HG03103 (cell line): ENCODE results near the gene ZBTB11.
"Not testable (repeated sequence)": the region's sequence is repeated elsewhere in the genome, so short reads cannot be mapped to it uniquely, and the experiment has no call there.

ENCODE experiments used
- ATAC-seq: cut with Tn5 transposase; IDR thresholded peaks from one replicate; pipeline ENCODE4 v1.9.1; 2021; ENCODE audit warnings: low read depth; ENCODE audit not compliant: unreplicated experiment

Gene ZBTB11

DNA sequence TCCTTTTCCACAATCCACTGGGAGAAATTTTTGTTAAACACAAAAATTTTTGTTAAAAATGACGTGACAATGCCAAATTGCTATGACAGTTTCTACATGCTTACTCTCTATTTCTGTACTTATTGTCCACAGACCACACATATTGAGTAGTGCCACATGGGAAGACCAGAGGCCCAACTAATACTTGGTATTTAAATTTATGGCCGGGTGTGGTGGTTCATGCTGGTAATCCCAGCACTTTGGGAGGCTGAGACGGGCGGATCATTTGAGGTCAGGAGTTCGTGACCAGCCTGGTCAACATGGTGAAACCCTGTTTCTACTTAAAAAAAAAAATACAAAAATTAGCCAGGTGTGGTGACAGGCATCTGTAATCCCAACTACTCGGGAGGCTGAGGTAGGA, 20.3 kb downstream of the ZBTB11 start:
- no peak for ATAC-seq

DNA sequence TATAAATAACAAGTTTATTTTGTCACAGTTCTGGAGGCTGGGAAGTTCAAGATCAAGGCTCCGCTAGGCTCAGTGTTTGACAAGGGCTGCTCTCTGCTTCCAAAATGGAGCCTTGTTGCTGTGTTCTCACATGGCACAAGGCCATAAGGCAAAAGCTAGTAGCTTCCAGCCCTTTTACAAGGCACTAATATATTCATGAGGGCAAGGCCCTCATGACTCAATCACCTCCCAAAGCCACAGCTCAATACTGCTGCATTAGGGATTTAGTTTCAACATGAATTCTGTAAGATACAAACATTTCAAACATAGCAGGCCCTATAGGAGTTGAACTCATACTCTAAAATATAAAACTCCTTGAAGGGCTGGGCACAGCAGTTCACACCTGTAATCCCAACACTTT, 30.2 kb downstream of the ZBTB11 start:
- no peak for ATAC-seq

DNA sequence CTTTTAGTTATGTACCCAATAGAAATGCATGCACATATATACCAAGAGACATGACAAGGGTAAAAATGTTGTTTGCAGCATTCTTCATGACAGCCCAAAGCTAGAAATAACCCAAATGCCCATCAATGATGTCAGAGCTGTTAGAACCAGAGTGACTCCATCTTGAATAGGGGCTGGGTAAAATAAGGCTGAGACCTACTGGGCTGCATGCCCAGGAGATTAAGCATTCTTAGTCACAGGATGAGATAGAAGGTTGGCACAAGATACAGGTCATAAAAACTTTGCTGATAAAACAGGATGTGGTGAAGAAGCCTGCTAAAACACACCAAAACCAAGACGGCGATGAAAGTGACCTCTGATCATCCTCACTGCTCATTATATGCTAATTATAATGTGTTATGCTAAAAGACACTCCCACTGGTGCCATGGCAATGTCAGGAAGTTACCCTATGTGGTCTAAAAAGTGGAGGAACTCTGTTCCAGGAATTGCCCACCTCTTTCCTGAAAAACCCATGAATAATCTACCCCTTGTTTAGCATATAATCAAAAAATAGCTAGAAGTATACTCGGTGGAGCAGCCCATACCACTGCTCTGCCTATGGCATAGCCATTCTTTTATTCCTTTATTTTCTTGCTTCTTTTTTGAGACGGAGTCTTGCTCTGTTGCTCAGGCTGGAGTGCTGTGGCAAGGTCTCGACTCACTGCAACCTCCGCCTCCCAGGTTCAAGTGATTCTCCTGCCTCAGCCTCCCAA, 32.9 kb downstream of the ZBTB11 start:
- ATAC-seq = no peak

DNA sequence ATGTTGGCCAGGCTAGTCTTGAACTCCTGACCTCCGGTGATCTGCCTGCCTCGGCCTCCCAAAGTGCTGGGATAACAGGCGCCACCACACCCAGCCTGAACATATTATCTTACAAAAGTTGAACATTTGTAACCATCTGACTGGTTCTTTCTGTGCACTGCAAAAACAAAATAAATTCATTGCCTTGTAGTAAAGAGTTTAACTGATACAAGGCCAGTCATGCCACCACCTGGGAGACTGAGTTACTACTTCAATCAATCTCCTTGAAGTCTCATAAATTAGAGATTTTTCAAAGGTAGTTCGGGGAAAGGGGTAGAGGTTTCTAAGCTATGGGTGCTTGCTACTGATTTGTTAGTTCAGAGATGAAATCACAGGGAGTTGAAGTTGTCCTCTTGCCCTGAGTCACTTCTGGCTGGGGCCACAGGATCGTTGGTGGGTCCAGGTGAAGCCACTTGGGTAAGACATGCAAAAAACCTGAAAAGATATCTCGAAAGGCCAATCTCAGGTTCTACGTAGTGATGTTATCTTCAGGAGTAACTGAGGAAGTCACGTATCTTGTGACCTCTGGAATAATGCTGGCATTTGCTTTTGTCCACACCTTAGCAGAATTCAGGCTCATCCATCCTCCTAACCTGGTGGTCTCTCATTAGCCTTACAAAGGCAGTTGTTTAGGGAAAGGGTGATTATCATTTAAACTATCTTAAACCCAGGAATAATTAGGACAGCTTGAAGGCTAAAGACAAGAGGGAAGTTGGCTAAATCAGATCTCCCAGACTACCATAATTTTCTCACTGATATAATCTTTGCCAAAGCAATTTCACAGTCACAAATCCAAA, 33.7 kb downstream of the ZBTB11 start:
- no peak for ATAC-seq

DNA sequence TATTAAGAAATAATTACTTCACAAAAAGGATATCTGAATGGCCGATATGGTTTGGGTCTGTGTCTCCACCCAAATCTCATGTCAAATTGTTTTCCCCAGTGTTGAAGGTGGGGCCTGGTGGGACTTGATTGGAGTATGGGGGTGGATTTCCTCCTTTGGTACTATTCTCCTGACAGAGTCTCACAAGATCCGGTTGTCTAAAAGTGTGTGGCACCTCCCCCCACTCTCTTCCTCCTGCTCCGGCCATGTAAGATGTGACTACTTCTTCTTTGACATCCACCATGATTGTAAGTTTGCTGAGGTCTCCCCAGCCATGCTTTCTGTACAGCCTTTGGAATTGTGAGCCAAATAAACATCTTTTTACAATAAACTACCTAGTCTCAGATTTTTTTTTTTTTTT, 34.5 kb downstream of the ZBTB11 start:
- no peak for ATAC-seq

DNA sequence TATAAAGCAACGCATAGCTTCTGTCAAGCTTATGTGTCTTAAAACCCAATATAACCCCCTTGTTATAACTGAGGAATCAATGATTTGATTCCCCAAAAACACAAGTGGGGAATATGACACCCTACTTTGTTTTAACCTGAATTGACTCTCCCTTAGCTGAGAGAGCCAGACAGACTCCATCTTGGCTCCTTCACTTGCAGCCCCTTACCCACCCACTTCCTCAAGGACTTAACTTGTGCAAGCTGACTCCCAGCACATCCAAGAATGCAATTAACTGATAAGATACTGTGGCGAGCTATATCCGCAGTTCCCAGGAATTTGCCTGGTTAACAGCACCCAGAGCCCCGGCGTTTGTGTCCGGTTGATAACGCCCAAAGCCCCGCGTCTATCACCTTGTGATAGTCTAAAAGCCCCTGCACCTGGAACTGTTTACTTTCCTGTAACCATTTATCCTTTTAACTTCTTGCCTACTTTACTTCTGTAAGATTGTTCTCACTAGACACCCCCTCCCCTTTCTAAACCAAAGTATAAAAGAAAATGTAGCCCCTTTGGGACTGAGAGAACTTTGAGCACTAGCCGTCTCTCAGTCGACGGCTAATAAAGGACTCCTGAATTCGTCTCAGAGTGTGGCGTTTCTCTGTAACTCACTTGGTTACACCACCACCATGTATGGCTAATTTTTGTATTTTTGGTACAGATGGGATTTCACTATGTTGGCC, 35.4 kb downstream of the ZBTB11 start:
- ATAC-seq = not testable (repeated sequence)

DNA sequence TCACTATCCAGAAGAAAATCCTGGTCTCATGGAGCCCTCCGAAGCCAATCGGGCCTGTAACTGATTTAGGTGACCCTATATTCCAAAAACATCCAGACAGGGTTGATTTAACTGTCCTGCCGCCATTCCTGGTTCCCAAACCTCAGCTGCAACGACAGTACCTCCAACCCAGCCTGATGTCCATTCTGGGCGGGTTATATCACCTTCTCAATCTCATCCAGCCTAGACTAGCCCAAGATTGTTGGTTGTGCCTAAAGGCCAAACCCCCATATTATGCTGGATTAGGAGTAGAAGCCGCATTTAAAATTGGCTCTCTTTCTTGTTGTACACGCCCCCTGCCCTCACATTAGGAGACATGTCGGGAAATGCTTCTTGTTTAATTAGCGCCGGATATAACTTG, 36.7 kb downstream of the ZBTB11 start:
- no peak for ATAC-seq

DNA sequence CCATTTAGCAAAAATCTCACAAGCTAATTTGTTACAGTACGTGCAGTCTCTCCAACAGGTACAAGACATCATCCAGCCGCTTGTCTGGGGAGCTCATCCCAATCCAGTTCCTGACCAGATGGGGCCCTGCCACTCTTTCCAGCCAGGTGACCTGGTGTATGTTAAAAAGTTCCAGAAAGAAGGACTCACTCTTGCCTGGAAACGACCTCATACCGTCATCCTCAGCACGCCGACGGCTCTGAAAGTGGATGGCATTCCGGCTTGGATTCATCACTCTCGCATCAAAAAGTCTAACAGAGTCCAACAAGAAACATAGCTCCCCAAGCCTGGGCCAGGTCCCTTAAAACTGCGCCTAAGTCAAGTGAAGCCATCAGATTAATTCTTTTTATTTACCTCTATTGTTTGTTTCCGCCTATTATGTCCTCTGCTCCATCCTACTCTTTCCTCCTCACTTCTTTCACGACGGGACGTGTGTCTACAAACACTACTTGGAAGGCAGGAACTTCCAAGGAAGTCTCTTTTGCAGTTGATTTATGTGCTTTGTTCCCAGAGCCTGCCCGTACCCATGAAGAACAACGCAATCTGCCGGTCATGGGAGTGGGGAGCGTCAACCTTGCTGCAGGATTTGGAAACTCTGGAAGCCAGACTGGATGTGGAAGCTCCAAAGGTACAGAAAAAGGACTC, 37.5 kb downstream of the ZBTB11 start:
- ATAC-seq = no peak

DNA sequence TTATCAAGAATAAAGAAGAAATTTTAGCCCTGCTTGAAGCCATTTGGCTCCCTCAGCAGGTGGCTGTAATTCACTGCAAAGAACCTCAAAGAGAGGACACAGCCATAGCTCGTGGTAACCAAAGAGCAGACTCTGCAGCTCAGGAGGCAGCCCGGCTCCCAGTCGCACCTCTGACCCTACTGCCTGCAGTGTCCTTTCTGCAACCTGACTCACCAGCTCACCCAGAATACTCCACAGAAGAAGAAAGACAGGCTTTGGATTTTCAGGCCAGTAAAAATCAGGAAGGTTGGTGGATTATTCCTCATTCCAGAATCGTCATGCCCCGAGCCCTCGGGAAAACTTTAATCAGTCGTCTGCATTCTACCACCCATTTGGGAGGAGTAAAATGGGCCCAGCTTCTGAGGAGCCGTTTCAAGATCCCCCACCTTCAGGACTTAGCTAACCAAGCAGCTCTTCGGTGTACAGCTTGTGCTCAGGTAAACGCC, 38.6 kb downstream of the ZBTB11 start:
- ATAC-seq = no peak

DNA sequence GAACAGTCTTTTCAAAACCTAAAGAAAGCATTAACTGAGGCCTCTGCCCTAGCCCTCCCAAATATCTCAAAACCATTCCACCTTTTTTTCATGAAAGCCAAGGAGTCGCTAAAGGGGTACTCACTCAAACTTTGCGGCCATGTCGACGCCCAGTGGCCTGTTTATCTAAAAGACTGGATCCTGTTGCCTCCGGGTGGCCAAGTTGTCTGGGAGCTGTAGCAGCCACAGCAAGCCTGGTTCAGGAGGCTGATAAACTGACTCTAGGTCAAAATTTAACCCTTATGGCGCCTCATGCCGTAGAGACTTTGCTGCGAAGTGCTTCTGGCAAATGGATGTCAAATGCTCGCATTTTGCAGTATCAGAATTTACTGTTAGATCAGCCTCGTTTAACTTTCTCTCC, 39.5 kb downstream of the ZBTB11 start:
- no peak for ATAC-seq

DNA sequence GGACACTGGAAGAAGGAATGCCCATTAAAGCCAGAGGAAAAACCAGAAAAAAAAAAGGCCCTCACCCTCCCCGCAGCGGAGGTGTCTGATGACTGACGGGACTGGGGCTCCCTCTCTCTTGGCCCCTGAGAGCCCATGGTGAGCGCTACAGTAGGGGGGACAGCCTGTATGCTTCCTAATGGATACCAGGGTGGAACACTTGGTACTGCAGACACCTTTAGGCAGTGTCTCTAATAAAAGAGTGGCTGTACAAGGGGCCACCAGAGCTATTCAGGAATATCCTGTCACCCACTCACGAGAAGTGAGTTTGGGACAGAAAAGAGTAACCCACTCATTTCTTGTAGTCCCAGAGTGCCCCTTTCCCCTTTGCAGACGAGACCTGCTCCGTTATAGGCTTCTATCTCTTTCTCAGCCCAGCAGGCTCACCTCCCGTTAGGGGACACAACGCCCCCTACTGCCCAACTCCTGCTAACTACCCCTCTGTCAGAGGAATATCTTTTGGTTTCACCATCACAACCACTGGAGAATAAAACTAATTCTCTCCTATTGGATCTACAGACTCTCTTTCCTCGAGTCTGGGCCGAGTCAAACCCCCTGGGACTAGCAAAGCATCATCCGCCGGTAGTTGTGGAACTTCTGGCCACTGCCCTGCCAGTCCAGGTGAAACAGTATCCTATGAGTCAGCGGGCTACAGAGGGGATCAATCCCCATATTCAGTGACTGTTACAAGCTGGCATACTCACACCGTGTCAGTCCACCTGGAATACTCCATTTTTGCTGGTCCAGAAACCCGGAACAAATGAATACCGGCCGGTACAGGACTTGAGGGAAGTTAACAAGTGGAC, 40.8 kb downstream of the ZBTB11 start:
- ATAC-seq = peak; percentile 94

DNA sequence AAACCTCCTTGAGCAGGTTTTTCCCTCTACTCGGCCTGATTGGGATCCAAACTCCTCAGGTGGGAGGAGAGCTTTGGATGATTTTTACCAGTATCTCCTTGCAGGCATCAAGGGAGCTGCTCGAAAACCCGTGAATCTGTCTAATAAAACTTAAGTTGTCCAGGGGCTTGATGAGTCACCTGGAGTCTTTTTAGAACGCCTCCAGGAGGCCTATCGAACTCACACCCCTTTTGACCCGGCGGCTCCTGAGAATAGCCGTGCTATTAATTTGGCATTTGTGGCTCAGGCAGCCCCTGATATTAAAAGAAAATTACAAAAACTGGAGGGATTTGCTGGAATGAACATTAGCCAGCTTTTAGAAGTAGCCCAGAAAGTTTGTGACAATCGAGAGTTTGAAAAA, 41.6 kb downstream of the ZBTB11 start:
- no peak for ATAC-seq

DNA sequence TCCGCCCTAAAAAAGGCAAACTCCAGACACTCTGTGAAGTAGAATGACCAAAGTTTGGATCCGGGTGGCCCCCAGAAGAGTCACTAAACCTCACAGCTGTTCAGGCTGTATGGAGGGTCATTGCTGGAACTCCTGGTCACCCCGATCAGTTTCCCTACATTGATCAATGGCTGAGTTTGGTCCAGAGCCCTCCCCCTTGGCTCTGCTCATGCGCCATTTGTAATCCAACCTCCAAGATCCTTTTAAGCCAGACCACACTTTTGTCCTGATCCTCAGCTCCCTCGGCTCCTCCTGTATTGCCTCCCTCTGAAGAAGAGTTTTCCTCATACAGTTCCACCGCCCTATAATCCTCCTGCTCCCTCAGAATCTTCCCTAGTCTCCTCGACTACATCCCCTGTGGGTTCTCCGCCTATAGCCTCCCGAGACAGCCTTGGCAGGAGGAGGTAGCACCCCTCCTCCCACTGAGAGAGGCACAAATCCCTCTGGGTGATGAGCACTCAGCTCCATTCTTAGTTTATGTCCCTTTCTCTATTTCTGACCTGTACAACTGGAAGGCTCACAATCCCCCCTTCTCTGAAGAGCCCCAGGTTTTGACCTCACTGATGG, 42.2 kb downstream of the ZBTB11 start:
- no peak for ATAC-seq

DNA sequence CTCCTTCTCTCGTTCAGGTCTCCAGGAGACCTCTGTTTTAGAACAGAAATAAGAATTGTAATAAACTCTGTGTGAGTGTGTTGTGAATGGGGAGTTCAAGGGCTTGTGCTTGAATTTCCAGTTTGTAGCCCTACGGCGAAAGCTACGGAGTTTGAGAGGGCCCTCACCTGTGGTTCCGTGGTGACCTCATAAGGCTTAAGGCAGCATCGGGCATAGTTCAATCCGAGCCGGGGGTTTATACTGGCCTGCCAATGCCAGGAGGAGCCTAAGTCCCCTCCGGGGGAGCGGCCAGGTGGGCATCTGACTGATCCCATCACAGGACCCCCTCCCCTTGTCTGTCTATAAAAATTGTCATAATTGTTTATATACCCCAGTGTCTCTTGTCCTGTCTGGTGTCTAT, 43.7 kb downstream of the ZBTB11 start:
- no peak for ATAC-seq

DNA sequence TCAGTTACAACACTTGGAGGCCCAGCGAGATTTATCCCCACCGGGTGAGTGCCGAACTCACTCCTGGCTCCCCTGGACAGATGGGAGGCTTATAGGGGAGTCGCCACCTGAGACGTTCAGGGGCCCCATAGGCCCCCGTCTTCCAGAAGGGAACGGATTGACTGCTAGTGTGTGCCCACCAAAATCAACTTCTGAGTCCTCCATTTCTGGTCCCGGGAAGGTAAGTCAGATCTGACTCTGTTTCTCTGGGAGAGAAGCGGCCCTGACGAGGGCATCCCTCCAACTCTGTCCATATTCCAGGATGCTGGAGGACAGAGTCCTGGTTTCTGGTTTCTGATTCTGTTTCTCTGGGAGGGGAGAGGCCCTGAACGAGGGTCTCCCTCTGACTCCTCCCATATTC, 44.3 kb downstream of the ZBTB11 start:
- no peak for ATAC-seq

DNA sequence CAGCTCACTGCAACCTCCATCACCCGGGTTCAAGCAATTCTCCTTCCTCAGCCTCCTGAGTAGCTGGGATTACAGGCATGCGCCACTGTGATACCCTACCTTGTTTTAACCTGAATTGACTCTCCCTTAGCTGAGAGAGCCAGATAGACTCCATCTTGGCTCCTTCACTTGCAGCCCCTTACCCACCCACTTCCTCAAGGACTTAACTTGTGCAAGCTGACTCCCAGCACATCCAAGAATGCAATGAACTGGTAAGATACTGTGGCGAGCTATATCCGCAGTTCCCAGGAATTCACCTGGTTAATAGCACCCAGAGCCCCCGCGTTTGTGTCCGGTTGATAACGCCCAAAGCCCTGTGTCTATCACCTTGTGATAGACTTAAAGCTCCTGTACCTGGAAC, 45.0 kb downstream of the ZBTB11 start:
- not testable (repeated sequence) for ATAC-seq

DNA sequence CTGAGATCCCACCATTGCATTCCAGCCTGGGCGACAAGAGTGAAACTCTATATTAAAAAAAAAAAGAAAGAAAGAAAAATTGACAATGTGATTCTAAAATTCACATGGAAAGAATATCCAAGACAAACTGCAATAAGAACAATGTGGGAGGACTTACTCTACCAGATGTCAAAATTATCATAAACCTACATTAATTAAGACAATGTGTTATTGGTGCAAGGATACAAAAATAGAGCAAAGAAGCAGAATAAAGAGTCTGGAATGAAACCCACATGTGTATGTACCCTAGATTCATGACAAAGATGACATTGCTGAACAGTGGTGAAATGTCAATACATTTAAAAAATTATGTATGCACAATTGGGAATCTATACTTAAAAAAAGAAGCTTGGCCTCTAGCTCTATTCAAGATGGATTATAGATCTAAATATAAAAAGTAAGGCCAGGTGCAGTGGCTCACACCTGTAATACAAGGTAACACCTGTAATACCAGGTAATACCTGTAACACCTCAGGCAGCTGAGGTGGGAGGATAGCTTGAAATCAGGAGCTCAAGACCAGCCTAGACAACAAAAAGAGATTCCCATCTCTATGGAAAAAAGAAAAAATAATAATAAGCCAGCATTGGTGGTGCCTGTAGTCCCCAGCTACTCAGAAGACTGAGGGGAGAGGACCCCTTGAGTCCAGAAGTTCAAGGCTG, 45.7 kb downstream of the ZBTB11 start:
- ATAC-seq = no peak

DNA sequence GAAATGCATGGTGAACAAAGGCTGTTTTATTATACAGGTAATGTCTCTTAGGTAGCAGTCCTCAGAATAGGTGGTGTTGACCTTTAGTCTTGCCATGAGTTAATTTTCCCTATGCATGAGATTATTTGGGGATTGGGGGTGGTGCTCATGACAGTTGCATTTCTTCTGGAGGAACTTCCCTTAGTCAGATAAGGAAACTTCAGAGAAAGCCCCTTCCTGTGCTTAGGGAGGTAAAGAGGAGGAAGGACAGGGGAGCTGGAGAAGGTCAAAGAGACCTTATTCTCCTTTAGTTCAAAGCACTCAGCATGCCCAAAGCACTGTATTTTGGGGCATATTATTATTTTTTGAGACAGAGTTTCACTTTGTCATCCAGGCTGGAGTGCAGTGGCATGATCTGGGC, 47.7 kb downstream of the ZBTB11 start:
- ATAC-seq = no peak

DNA sequence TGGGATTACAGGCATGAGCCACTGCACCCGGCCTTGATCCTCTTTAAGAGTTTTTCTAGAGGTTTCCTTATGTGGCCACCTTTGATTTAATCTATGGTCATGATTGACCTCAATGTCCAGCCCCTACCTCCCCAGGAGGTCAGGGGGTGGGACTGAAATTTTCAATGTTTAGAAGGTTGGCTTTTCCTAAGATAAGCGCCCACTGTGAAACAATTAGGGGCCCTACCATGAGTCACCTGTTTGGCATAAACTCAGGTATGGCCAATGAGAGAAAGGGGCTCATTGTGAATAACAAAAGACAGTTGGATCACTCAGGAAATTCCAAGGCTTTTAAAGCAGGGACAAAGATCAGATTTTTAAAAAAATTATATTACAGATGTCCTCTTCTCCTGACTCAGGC, 51.1 kb downstream of the ZBTB11 start:
- no peak for ATAC-seq
